HepG2 (cell line): ENCODE data around the gene MVP. TPM values are rescaled to one million over a fixed set of nuclear protein-coding genes. Genes with fewer than 3 reads are reported as not detected.

Source experiments
- E2F1 ChIP-seq: sonication (generic); formaldehyde crosslinking; IDR thresholded peaks from 2 replicates; pipeline ENCODE4 v1.5.0; 2020; ENCODE audit warnings: missing genetic modification reagents
- MAFK ChIP-seq, 2 experiments: IDR thresholded peaks in 1 of 2; conservative IDR thresholded peaks in 1 of 2; 2 replicates each; pipeline ENCODE4 v1.6.1; 2011; ENCODE audit warnings: improper control_type of control experiment in 2 of 2, low read length in 2 of 2
- MEIS1 ChIP-seq: sonication (generic); formaldehyde crosslinking; IDR thresholded peaks from 2 replicates; pipeline ENCODE4 v1.9.0; 2021; ENCODE audit warnings: mild to moderate bottlenecking, missing genetic modification reagents, moderate library complexity, borderline replicate concordance
- MLXIP ChIP-seq: sonication (generic); formaldehyde crosslinking; IDR thresholded peaks from 2 replicates; pipeline ENCODE4 v1.9.0; 2021; ENCODE audit warnings: missing genetic modification reagents, borderline replicate concordance
- NR2F1 ChIP-seq, 2 experiments: fragments of 450-650 bp in 1 of 2; formaldehyde crosslinking in 1 of 2; IDR thresholded peaks; 2 replicates each; pipeline versions ENCODE4 v1.5.0 to v1.6.1; 2016 to 2020; ENCODE audit warnings: mild to moderate bottlenecking in 1 of 2, missing compliant biosample characterization in 1 of 2, missing genetic modification reagents in 1 of 2, moderate library complexity in 1 of 2
- RBM22 ChIP-seq: fragments of 200-400 bp; formaldehyde crosslinking; optimal IDR thresholded peaks from 2 replicates; pipeline ENCODE3; 2017; ENCODE audit warnings: mild to moderate bottlenecking, low read length, moderate library complexity
- SCMH1 ChIP-seq: sonication (generic); formaldehyde crosslinking; IDR thresholded peaks from 2 replicates; pipeline ENCODE4 v1.9.0; 2021; ENCODE audit warnings: missing genetic modification reagents, mild to moderate bottlenecking, borderline replicate concordance
- ZFP36L1 ChIP-seq: sonication (generic); formaldehyde crosslinking; IDR thresholded peaks from 2 replicates; pipeline ENCODE4 v1.8.0; 2022; ENCODE audit warnings: mild to moderate bottlenecking, missing genetic modification reagents, moderate library complexity
- ZNF354B ChIP-seq: sonication (generic); formaldehyde crosslinking; IDR thresholded peaks from 2 replicates; pipeline ENCODE4 v1.8.0; 2022; ENCODE audit warnings: mild to moderate bottlenecking, missing genetic modification reagents
- ZNF460 ChIP-seq: sonication (generic); formaldehyde crosslinking; IDR thresholded peaks from 2 replicates; pipeline ENCODE4 v1.5.1; 2020; ENCODE audit warnings: missing genetic modification reagents, mild to moderate bottlenecking, borderline replicate concordance
- polyA plus RNA-seq, 8 experiments: library from polyadenylated mRNA; depleted of rRNA in 3 of 8; stranded (reverse) in 7 of 8; unstranded in 1 of 8; fragments of >200 nt; fragmentation: Illumina TruSeq in 4 of 8; extraction: Trizol in 4 of 8; gene quantifications; 2 replicates each; pipeline versions ENCODE4 v1.2.1 to v1.2.3, GENCODE V29; 2011 to 2016; ENCODE audit warnings: low read depth in 4 of 8, missing spikeins in 1 of 8, mixed read lengths in 1 of 8; ENCODE audit not compliant: insufficient read depth in 1 of 8
- total RNA-seq, 5 experiments: library from RNA; depleted of rRNA; stranded (reverse); fragments of >200 nt; fragmentation: Illumina TruSeq; extraction: Trizol; gene quantifications; 2 replicates each; pipeline ENCODE4 v1.2.3, GENCODE V29; 2016; ENCODE audit warnings: low read depth in 1 of 5
- TF ChIP-seq, protein P1 (sequence below): sonication (generic); formaldehyde crosslinking; IDR thresholded peaks from 2 replicates; pipeline ENCODE4 v1.4.0; 2020; ENCODE audit warnings: mild to moderate bottlenecking, missing genetic modification reagents
- TF ChIP-seq, protein P2 (sequence below): sonication (generic); formaldehyde crosslinking; IDR thresholded peaks from 2 replicates; pipeline ENCODE4 v1.4.0; 2020; ENCODE audit warnings: missing genetic modification reagents

Gene MVP
- total and polyA plus RNA-seq, 2 of the 13 experiments (the other 11 are each of a cell fraction or from before 2014, with no cell fraction given): 22.9 to 43.5 TPM

GRCh38 chr16:29891525-29892457 lies 71.5 kb downstream of the MVP start (continued):
- TF ChIP-seq MLXIP (no peak), NR2F1 (CRISPR knock-in tag; IDR thresholded peaks at IDR 0.05) (peak in 1 of 2 experiments; percentile 50; a peak in 3 of 4 replicates), MAFK (conservative IDR thresholded peaks at IDR 0.05 in 1 of 2, IDR thresholded peaks at IDR 0.05 in 1 of 2; ENCODE audit: low read length in 2 of 2) (no peak), ZFP36L1 (CRISPR knock-in tag) (peak; percentile 44; the same call in 1 of the 2 replicates), E2F1 (CRISPR knock-in tag) (no peak), ZNF354B (CRISPR knock-in tag) (0 out of 2 replicates have a peak, but pooled peaks have one; percentile 14), ZNF460 (CRISPR knock-in tag) (no peak), SCMH1 (no peak), RBM22 (peak; percentile 42), MEIS1 (no peak)
- TF ChIP-seq, protein P1, sequence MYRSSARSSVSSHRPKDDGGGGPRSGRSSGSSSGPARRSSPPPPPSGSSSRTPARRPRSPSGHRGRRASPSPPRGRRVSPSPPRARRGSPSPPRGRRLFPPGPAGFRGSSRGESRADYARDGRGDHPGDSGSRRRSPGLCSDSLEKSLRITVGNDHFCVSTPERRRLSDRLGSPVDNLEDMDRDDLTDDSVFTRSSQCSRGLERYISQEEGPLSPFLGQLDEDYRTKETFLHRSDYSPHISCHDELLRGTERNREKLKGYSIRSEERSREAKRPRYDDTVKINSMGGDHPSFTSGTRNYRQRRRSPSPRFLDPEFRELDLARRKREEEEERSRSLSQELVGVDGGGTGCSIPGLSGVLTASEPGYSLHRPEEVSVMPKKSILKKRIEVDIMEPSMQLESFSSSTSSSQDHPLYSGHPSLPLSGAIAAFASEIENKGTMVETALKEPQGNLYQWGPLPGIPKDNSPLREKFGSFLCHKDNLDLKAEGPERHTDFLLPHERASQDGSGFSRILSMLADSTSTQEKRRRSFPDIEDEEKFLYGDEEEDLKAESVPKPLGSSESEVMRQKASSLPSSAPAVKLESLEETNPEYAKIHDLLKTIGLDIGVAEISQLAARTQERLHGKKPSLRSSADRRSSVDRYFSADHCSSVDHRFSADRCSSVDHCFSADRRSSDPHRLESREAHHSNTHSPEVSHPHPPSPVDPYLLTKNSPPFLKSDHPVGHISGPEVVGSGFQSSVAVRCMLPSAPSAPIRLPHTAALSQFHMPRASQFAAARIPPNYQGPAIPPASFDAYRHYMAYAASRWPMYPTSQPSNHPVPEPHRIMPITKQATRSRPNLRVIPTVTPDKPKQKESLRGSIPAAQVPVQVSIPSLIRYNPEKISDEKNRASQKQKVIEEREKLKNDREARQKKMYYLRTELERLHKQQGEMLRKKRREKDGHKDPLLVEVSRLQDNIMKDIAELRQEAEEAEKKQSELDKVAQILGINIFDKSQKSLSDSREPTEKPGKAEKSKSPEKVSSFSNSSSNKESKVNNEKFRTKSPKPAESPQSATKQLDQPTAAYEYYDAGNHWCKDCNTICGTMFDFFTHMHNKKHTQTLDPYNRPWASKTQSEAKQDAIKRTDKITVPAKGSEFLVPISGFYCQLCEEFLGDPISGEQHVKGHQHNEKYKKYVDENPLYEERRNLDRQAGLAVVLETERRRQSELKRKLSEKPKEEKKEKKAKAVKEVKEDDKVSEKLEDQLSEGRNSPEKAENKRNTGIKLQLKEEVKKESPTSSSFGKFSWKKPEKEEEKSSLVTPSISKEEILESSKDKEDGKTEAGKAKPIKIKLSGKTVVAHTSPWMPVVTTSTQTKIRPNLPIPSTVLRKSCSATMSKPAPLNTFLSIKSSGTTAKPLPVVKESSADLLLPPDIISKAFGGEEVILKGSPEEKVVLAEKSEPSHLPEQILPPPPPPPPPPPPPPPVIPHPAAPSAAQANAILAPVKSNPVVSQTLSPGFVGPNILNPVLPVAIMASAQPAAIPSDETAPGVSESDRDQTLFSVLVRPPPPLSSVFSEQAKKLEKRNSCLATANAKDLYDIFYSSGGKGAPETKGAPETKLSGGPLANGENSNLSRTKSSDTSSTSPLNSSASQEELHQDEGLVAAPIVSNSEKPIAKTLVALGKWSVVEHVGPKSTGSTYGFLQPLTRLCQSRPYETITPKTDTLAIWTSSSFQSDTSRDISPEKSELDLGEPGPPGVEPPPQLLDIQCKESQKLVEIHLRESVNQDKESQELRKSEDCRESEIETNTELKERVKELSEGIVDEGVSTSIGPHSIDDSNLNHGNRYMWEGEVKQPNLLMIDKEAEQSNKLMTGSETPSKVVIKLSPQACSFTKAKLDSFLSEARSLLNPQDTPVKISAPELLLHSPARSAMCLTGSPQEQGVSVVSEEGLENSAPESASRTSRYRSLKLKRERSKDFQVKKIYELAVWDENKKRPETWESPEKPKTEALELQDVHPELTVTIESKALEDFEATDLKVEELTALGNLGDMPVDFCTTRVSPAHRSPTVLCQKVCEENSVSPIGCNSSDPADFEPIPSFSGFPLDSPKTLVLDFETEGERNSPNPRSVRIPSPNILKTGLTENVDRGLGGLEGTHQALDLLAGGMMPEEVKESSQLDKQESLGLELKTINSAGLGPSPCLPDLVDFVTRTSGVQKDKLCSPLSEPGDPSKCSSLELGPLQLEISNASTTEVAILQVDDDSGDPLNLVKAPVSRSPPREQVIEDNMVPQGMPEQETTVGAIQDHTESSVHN (CRISPR knock-in tag): no peak
- TF ChIP-seq, protein P2, sequence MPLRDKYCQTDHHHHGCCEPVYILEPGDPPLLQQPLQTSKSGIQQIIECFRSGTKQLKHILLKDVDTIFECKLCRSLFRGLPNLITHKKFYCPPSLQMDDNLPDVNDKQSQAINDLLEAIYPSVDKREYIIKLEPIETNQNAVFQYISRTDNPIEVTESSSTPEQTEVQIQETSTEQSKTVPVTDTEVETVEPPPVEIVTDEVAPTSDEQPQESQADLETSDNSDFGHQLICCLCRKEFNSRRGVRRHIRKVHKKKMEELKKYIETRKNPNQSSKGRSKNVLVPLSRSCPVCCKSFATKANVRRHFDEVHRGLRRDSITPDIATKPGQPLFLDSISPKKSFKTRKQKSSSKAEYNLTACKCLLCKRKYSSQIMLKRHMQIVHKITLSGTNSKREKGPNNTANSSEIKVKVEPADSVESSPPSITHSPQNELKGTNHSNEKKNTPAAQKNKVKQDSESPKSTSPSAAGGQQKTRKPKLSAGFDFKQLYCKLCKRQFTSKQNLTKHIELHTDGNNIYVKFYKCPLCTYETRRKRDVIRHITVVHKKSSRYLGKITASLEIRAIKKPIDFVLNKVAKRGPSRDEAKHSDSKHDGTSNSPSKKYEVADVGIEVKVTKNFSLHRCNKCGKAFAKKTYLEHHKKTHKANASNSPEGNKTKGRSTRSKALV (CRISPR knock-in tag): no peak; the same call in 1 of the 2 replicates
